Measurements from ENCODE around the gene PCK1.

- TF ChIP-seq, protein P1, sequence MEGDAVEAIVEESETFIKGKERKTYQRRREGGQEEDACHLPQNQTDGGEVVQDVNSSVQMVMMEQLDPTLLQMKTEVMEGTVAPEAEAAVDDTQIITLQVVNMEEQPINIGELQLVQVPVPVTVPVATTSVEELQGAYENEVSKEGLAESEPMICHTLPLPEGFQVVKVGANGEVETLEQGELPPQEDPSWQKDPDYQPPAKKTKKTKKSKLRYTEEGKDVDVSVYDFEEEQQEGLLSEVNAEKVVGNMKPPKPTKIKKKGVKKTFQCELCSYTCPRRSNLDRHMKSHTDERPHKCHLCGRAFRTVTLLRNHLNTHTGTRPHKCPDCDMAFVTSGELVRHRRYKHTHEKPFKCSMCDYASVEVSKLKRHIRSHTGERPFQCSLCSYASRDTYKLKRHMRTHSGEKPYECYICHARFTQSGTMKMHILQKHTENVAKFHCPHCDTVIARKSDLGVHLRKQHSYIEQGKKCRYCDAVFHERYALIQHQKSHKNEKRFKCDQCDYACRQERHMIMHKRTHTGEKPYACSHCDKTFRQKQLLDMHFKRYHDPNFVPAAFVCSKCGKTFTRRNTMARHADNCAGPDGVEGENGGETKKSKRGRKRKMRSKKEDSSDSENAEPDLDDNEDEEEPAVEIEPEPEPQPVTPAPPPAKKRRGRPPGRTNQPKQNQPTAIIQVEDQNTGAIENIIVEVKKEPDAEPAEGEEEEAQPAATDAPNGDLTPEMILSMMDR (IDR thresholded peaks at IDR 0.05): no peak
- no peak for TF ChIP-seq EP300 (IDR thresholded peaks at IDR 0.05)
Measured at GRCh38 chr20:57591289-57592229, 30.6 kb downstream of the PCK1 start.

Data from suprapubic skin (tissue), 3 donors.